ENCODE data around the gene PANK3.
"Not testable (repeated sequence)": the region's sequence is repeated elsewhere in the genome, so short reads cannot be mapped to it uniquely, and the experiment has no call there.

Gene PANK3

DNA sequence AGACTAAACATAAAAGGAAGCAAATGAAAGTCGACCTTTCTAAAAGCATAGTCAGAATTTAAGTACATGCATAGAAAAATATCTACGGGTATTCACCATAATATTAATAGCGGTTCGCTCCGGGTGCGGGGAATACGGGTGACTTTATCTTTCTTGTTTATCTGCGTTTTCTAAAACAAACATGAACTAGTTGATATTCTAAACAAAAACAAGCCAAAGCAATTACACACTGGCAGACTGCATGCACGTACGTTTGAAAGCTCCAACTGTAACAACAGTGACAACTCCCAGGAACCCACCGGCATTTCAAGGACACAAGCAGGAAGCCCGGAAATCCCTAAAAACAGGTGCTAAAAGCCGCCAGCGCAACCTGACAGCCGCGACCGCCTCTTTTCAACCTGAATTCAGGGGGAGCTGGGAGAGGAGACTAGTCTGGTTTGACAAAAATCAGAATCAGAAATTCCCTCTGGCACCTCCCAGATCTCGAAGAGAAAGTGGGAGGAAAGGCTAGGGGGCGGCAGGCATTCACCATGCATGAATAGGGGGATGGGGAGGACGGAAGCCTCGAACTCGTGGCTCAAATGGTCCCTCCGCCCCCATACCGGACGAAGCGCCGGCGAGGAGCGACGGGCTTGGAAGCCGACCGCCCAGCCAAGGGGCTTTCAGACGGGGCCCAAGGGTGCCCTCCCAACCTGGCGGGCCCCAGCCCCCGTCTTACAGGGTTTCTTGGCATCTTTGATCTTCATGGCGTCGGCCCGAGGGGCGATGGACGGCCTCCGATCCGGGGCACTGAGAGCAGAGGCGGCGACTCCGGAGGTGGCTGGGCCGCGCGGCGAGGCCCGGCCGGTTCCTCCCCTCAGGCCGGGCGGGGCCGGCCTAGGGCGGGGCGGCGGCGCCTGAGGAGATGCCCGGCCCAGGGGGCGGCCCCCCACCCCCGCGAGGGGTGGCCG is at the start of gene PANK3:
Gene PANK3, minus strand, starts transcription at position 831 of the 950 bp plus-strand sequence. Its CDS starts 85 bp downstream, at position 746.
- no peak for DNase-seq

DNA sequence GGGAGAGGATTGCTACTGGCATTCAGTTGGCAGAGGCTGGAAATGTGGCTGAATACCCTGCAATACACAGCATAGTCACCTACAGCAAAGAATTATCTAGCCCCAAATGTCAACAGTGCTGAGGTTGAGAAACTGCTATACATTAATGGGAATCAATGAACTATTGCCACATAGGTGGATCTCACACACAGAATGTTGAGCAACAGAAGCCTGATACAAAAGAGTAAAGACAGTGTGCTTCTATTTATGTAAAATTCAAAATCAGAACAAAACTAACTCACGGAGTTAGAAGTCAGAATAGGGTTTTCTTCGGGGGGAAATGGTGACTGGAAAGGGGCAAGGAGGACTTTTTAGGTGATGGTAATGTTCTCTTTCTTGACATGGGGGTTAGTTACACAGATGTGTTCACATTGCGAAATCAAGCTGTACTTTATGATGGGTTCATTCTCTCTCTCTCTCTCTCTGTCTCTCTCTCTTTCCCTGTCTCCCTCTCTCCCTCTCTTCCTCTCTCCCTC is 45.7 kb upstream of the PANK3 start:
- DNase-seq: no peak

DNA sequence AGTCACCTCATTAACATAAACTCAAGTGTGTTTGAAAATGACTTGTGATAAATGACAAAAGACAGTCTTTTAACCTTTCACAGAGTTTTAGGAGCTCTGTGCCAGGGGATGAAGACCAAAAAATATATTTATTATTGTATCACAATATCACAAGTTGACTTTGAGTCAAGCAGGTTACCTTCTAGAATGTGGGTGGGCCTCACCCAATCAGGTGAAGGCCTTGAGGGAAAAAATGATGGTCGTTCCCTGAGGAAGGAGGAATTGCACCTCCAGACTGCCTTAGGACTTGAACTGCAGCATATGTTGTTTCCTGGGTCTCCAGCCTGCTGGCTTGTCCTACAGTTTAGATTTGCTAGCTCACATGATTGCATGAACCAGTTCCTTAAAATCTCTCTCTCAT is 41.6 kb upstream of the PANK3 start:
- no peak for DNase-seq

GRCh38 chr5:168614661-168615060 is 35.5 kb upstream of the PANK3 start:
- DNase-seq: no peak

DNA sequence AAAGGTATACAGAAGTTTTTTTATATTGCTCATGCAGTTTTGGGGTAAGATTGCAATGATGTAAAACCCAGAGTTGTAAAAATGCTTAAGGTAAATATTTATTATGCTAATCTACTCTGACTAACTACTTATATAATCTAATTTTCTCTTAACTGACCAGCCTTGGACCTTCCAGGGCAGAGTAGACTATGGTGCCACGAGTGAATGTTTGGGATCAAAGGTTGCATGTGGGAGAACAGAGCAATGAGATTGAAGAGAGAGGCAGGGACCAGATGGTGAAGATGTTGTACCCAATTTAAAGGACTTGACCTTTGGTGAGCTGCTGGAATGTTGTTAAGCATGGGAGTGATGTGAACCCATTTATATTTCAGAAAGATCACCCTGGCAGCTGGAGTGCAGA is 34.8 kb upstream of the PANK3 start:
- DNase-seq: no peak

DNA sequence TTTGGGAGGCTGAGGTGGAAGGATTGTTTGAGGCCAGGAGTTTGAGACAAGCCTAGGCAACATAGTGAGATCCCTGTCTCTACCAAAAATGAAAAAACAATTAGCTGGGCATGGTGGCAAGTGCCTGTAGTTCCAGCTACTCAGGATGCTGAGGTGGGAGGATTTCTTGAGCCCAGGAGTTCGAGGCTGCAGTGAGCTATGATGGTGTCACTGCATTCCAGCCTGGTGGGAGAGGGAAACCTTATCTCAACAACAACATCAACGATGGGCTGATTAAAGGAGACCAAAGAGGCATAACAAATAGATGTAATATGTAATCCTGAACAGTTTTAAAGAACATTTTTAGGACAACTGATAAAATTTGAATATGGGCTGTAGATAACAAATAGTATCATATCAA is 34.2 kb upstream of the PANK3 start:
- no peak for DNase-seq

DNA sequence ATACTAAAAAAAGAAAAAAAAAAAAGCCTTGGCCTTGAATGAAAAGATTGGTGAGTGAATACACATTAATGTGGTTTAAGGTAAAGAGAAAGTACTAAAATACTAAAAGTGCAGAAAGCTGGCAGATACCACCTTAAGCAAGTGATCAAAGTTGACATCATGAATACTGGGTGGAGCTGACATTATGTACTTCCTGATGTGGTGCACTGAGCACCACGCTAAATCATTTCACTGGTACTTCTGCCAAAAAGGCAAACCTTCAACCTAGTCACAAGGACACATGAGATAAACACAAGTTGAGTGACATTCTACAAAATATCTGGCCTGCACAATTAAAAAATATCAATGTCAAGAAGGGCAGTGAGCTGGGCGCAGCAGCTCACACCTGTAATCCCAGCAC is 33.8 kb upstream of the PANK3 start:
- no peak for DNase-seq

- DNase-seq: no peak
Observed at GRCh38 chr5:168612123-168612522, 33.0 kb upstream of the PANK3 start.

- no peak for DNase-seq
Observed at GRCh38 chr5:168611165-168611564, 32.0 kb upstream of the PANK3 start.

- DNase-seq: no peak
Observed at GRCh38 chr5:168609806-168610482, 30.8 kb upstream of the PANK3 start.

DNA sequence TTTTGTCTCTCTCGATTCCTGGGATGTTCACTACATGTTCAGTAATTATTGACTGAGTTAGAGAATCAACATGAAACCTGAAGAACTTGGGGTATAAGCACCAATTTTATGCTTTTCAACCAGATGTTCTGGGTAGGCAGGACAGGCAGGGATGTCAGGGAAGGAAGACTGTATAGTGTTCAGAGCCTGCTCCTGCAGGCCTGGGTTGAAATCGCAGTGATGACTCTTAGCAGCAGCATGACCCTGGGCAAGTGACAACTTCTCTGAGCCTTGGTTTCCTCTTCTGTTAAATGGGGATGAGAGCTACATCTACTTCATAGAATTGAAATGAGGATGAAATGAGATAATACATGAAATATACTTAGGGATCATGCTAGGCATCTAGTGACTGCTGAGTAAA is 29.7 kb upstream of the PANK3 start:
- no peak for DNase-seq

- DNase-seq: no peak
Observed at GRCh38 chr5:168608386-168608785, 29.2 kb upstream of the PANK3 start.

DNA sequence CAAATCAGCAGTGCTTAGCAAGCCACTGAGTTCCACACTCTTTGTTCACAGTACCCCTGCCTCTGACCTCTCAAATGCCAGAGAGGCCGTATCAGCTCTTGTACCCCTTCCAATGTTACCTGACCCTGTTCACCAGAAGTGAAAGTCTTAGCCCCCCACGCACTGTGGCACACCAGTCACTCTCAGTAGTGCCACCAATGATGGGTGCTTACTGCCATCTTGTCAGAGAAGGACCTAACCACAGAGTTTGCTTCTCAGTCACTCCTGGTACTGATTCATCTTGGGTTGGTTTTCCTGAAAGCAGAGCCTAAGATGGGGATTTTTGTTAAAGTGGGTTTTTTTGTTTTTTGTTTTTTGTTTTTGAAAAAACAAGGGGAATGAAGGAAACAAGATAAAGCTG is 28.8 kb upstream of the PANK3 start:
- DNase-seq: no peak

DNA sequence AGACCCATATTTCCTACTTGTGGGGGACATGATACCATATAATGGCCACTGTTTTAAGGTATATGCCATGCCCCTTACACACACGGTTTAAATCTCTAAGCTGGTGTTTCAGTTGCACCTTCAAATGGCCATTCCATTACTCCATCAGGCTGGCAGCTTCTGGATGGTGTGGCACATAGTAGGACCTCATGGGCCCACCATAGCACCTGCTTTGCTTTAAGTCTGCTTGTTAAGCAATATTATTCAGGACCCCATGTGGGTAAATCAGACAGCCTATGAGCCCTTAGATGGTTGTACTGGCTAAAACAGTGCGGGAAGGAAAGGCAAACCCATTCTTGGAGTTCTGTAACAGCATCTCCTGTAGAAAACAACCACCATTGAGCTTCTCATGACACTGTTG is 27.4 kb upstream of the PANK3 start:
- DNase-seq: no peak

DNA sequence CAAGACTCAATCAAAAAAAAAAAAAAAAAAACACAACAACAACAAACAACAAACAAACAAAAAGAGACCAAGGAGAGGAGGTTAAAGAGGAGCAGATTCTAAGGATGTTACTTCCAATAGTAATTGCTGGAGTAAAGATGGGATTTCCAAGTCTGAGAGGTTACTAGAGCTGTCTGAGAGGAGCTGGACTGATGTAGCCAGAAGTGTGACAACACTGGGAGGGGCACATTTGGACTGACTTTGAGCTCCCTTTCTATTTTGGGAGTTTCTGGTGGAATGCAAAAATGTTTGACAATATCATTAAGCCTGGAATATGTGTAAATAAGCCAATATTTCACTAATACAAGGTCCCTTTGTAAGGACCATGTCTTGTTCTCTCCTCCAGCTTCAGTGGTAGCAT is 25.3 kb upstream of the PANK3 start:
- DNase-seq: no peak

DNA sequence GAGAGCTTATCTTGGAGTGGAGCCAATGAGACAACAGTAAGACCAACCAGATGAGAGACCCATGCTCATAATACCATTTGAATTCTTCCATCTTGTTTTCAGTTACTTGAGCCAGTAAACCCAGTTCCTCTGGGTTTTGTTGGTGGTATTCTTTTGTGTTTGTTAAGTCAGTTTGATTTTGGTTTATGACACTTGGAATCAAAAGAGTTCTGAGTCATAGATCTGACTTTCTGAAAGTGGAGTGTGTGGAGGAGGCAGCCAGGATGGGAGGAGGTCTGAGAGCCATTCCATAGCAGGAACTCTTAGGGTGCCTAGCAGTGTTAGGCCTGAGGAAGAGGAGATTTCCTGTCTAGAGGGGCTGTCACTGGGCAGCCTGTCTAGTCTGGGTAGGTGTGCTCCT is 24.6 kb upstream of the PANK3 start:
- no peak for DNase-seq

DNA sequence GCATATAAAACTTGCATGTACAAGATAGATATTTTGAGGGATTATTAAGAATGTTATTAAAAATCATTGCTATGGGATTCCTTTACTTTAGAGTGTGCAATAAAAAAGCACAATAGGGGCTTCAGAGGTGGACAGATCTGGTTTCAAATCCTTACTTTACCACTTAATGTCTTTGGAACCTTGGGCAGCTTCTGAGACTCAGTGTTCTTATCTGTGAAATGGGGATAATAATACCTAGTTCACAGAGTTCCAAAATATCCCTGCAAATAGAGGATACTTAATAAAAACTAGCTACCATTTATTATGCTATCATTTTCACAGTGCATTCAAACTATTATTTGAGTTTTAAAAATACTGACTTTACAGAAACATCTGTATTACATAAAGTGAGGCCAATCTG is 23.3 kb upstream of the PANK3 start:
- DNase-seq: no peak

DNA sequence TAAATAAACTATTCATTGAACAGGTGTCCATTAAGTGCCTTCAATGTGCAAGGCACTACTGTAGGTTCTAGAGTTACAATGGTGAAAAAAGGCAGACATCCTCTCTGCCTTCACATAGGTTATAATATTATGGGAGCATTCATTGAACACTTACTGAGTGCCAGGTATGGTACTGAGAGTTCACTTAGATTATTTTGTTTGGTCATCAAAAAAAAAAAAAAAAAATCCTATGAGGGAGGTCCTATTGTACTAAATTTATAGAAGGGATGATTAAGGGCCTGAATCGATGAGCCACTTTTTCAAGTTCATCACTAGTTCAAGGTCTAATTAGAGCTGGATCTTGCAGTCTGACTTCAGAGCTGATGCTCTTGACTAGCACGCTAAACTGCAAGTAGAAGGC is 22.8 kb upstream of the PANK3 start:
- DNase-seq: no peak

DNA sequence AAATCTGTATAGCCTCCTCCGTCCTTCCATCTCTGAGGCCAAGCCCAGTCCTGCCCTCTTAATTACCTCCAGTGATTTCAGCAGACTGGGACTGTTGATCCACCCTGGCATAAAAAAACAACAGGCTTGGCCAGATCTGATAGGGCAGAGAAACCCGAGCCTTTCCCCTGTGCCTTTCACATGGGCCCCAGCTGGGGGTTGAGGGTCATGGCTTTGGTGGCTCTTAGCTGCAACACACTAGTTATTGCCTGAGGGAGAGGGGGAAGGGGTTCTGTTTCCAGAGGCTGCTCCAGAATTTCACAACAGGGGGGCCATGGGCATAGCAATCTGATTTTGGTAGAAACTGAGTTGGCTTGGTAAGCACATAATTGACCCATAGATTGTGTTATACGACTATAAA is 21.2 kb upstream of the PANK3 start:
- no peak for DNase-seq

DNA sequence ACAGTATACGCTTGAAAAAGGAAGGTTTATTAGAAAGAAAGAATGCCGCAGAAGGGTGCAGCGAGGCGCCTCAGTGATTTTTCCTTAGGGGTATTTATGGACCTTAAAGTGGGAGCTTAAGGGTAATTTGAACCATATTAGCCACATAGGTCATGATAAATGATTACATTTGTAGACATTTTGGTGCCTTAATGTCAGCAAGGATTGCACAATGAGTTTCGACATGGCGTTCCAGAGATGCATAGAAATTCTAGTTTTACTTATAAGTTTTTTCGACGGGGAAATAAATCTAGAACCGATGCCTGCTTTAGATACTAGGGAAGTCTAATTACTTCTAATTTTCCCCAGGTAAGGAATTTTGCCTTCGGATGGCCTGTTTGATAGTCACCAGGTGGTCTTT is 20.7 kb upstream of the PANK3 start:
- DNase-seq: no peak

DNA sequence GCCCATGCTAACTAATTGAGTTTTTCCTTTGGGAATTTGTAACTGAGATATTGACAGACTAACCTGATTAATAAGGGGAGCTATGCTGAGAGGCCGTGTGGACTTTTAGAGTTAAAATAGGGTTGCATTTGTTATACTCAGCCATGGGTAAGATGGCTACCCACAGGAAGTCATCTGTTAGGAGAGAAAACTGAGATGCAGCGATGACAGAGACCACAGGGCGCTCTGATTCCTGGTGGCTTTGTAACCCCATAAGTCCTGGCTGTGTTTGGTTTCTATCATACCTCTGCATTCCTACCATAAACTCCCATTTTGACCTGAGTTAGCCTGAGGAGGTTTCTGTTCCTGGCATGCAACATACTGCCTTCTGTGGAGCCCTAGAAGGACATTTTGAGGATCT is 19.5 kb upstream of the PANK3 start:
- DNase-seq: no peak

DNA sequence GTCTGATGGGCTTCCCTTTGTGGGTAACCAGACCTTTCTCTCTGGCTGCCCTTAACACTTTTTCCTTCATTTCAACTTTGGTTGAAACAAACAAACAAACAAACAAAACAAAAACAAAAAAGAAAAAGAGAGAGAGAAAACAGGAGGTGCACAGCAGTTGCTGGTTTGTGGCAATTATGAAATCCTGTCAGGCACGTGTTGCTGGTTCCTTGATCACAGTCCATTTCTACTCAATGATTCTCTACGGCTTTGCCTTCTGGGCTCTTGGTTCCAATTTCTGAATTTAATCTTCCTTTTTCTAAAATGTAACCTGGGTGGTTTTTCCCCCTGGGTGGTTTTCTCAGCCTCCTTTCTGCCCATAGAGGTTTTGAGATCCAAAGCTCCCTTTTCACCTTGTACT is 17.8 kb upstream of the PANK3 start:
- DNase-seq: no peak

GRCh38 chr5:168596122-168596521 is 17.0 kb upstream of the PANK3 start:
- DNase-seq: not testable (repeated sequence)

GRCh38 chr5:168592014-168592368 is 12.8 kb upstream of the PANK3 start:
- no peak for DNase-seq
